Measurements from ENCODE around the gene SH3D19.
"Not testable (repeated sequence)": the region's sequence is repeated elsewhere in the genome, so short reads cannot be mapped to it uniquely, and the experiment has no call there.

Gene SH3D19

GRCh38 chr4:151268905-151269304, 56.5 kb downstream of the SH3D19 start:
- not testable (repeated sequence) for H3K36me3 Mint-ChIP-seq (ENCODE audit: low read depth); H3K4me3 Mint-ChIP-seq; H3K27me3 Mint-ChIP-seq (ENCODE audit: low read depth); H3K27ac Mint-ChIP-seq; DNase-seq (ENCODE audit: low spot score); H3K9me3 Mint-ChIP-seq; H3K4me1 Mint-ChIP-seq (ENCODE audit: low read depth)

- DNase-seq (ENCODE audit: low spot score) = no peak
- no peaks in the 10 kb centered on the region for H3K9me3 Mint-ChIP-seq
- H3K27ac Mint-ChIP-seq = no peak overlapping the region
- no peaks in the 10 kb centered on the region for H3K4me1 Mint-ChIP-seq (ENCODE audit: low read depth)
- no peaks in the 10 kb centered on the region for H3K36me3 Mint-ChIP-seq (ENCODE audit: low read depth)
- H3K4me3 Mint-ChIP-seq = no peak overlapping the region
- no peaks in the 10 kb centered on the region for H3K27me3 Mint-ChIP-seq (ENCODE audit: low read depth)
These were observed 57.4 kb downstream of the SH3D19 start for GRCh38 chr4:151267822-151268535.

GRCh38 chr4:151267104-151267503, 58.3 kb downstream of the SH3D19 start:
- Mint-ChIP-seq H3K4me3 (no peak overlapping the region), H3K36me3 (ENCODE audit: low read depth) (no peaks in the 10 kb centered on the region), H3K9me3 (no peaks in the 10 kb centered on the region), H3K4me1 (ENCODE audit: low read depth) (no peaks in the 10 kb centered on the region), H3K27me3 (ENCODE audit: low read depth) (no peaks in the 10 kb centered on the region), H3K27ac (no peak overlapping the region)
- DNase-seq (ENCODE audit: low spot score) = no peak

DNA sequence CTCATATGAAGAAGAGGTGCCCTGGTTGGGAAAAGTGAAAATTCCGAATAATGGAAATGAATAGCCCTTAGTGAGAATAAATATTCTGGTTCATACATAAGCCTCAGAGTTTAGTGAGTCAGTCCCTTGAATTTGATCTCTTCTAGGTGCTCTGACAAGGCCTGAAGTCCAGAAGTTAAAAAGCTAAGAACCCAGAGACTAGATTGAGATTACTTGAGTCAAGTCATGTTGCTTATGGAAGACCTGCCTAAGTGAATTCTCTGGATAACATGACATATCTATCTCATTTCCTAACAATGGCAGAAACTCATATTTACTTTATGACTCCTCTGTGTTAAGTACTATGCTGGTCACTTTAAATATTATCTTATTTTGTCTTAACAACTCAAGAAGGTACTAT, 58.9 kb downstream of the SH3D19 start:
- Mint-ChIP-seq H3K36me3 (ENCODE audit: low read depth) (no peaks in the 10 kb centered on the region), H3K4me1 (ENCODE audit: low read depth) (no peaks in the 10 kb centered on the region), H3K27me3 (ENCODE audit: low read depth) (no peaks in the 10 kb centered on the region), H3K27ac (no peak overlapping the region), H3K9me3 (no peaks in the 10 kb centered on the region), H3K4me3 (no peak overlapping the region)
- DNase-seq (ENCODE audit: low spot score) = no peak

- H3K4me3 Mint-ChIP-seq = no peak overlapping the region
- H3K4me1 Mint-ChIP-seq (ENCODE audit: low read depth) = no peaks in the 10 kb centered on the region
- H3K36me3 Mint-ChIP-seq (ENCODE audit: low read depth) = no peaks in the 10 kb centered on the region
- no peak for DNase-seq (ENCODE audit: low spot score)
- no peaks in the 10 kb centered on the region for H3K9me3 Mint-ChIP-seq
- H3K27me3 Mint-ChIP-seq (ENCODE audit: low read depth) = no peaks in the 10 kb centered on the region
- no peak overlapping the region for H3K27ac Mint-ChIP-seq
These were observed 62.0 kb downstream of the SH3D19 start for GRCh38 chr4:151263455-151263854.

DNA sequence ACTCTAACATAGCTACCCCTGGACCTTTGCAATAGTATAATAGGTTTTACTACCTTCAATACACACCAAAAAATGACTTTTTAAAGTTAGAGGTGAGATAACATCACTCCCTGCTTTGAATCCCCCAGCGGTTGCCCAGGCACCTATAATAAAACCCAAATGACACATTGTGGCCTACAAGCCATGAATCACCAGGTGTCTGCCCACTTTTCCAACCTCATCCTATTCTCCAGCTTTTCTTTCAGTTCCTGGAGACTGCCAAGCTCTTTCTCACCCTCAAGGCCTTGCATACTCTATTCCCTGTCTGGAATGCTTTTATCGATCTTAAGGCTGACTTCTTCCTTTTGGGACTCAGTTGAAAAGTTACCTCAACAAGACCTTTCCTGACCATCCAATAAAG, 64.9 kb downstream of the SH3D19 start:
- Mint-ChIP-seq H3K36me3 (ENCODE audit: low read depth) (no peaks in the 10 kb centered on the region), H3K9me3 (no peaks in the 10 kb centered on the region), H3K4me1 (ENCODE audit: low read depth) (no peaks in the 10 kb centered on the region), H3K27me3 (ENCODE audit: low read depth) (no peaks in the 10 kb centered on the region), H3K27ac (no peak overlapping the region), H3K4me3 (no peak overlapping the region)
- DNase-seq (ENCODE audit: low spot score) = no peak

DNA sequence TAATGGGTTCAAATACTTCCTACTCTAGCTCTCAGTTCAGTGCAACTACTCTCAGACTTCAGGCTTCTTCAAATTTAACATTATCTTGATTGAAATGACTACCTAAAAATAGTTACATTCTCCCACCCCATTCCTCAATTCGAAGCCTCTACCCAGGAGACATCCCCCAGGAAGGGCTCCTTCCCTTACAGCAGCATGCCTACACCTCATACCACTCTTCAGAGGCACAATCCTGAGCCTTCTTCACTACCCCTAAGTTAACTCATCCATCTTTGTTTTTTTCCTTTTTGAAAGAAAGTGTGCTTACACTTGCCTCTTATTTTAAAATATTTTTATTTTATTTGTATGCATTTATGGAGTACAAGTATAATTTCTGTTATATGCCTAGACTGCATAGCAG, 65.7 kb downstream of the SH3D19 start:
- no peak overlapping the region for H3K4me3 Mint-ChIP-seq
- no peak for DNase-seq (ENCODE audit: low spot score)
- no peak overlapping the region for H3K27ac Mint-ChIP-seq
- no peaks in the 10 kb centered on the region for H3K27me3 Mint-ChIP-seq (ENCODE audit: low read depth)
- no peaks in the 10 kb centered on the region for H3K9me3 Mint-ChIP-seq
- no peaks in the 10 kb centered on the region for H3K36me3 Mint-ChIP-seq (ENCODE audit: low read depth)
- no peaks in the 10 kb centered on the region for H3K4me1 Mint-ChIP-seq (ENCODE audit: low read depth)

DNA sequence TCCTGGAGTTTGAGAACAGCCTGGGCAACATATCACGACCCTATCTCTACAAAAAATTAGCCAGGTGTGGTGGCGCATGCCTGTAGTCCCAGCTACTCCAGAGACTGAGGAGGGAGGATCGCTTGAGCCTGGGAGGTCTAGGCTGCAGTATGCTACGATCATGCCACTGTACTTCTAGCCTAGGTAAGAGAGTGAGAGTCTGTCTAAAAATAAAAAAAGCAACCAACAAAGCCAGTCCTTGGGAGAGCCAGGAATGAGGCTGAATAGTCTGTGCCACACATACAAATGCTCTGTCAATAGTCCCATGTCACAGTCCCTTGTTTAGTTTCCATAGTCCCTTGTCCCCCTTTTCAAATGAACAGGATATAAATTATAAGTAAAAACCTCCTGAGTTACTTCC, 67.7 kb downstream of the SH3D19 start:
- no peaks in the 10 kb centered on the region for H3K9me3 Mint-ChIP-seq
- H3K4me3 Mint-ChIP-seq = no peak overlapping the region
- no peak for DNase-seq (ENCODE audit: low spot score)
- H3K4me1 Mint-ChIP-seq (ENCODE audit: low read depth) = no peaks in the 10 kb centered on the region
- H3K36me3 Mint-ChIP-seq (ENCODE audit: low read depth) = no peaks in the 10 kb centered on the region
- no peaks in the 10 kb centered on the region for H3K27me3 Mint-ChIP-seq (ENCODE audit: low read depth)
- H3K27ac Mint-ChIP-seq = no peak overlapping the region

- H3K27ac Mint-ChIP-seq = no peak overlapping the region
- H3K9me3 Mint-ChIP-seq = no peaks in the 10 kb centered on the region
- H3K4me3 Mint-ChIP-seq = no peak overlapping the region
- no peaks in the 10 kb centered on the region for H3K4me1 Mint-ChIP-seq (ENCODE audit: low read depth)
- no peaks in the 10 kb centered on the region for H3K36me3 Mint-ChIP-seq (ENCODE audit: low read depth)
- no peak for DNase-seq (ENCODE audit: low spot score)
- H3K27me3 Mint-ChIP-seq (ENCODE audit: low read depth) = no peaks in the 10 kb centered on the region
These were observed 69.3 kb downstream of the SH3D19 start for GRCh38 chr4:151256134-151256533.

GRCh38 chr4:151255680-151256079, 69.7 kb downstream of the SH3D19 start:
- H3K27me3 Mint-ChIP-seq (ENCODE audit: low read depth); H3K36me3 Mint-ChIP-seq (ENCODE audit: low read depth); H3K27ac Mint-ChIP-seq; DNase-seq (ENCODE audit: low spot score); H3K4me1 Mint-ChIP-seq (ENCODE audit: low read depth); H3K4me3 Mint-ChIP-seq; H3K9me3 Mint-ChIP-seq: not testable (repeated sequence)

GRCh38 chr4:151255226-151255625, 70.2 kb downstream of the SH3D19 start:
- not testable (repeated sequence) for H3K27me3 Mint-ChIP-seq (ENCODE audit: low read depth); H3K4me3 Mint-ChIP-seq; H3K36me3 Mint-ChIP-seq (ENCODE audit: low read depth); DNase-seq (ENCODE audit: low spot score); H3K27ac Mint-ChIP-seq; H3K9me3 Mint-ChIP-seq; H3K4me1 Mint-ChIP-seq (ENCODE audit: low read depth)

DNA sequence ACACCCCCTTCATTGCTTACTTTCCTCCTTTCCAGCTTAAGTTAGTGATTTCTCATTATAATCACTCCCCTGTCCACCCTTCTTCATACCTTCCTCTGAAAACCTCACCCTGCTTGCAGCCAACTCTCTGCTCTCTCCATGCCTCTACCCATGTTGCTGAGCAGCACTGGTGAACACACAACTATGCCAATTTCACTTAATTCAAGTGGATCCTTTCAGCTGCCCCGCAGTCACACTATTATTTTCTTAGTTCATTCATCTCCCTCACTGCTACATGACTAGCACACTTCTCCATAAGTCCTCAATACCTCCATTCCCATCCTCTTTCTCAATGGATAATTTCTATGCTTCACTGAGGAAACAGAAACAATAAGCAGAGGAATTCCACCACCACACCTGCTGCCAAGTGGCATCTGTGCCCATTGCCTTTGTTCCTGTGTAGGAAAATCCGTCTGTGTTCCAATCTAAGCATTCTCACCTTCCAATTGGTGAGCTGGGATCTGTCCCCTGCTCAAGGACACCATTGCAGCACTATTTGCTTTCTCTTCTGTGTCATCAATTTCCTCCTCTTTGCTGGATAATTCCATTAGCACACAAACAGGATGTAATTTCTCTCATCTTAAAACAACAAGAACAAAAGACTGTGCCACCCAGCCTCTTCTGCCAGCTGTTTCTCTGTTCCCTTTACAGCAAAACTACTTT, 73.7 kb downstream of the SH3D19 start:
- Mint-ChIP-seq H3K27ac (no peak overlapping the region), H3K36me3 (ENCODE audit: low read depth) (no peaks in the 10 kb centered on the region), H3K9me3 (no peaks in the 10 kb centered on the region), H3K4me1 (ENCODE audit: low read depth) (no peaks in the 10 kb centered on the region), H3K4me3 (no peak overlapping the region), H3K27me3 (ENCODE audit: low read depth) (peaks cover 2% of the 10 kb centered on the region)
- DNase-seq (ENCODE audit: low spot score) = no peak

DNA sequence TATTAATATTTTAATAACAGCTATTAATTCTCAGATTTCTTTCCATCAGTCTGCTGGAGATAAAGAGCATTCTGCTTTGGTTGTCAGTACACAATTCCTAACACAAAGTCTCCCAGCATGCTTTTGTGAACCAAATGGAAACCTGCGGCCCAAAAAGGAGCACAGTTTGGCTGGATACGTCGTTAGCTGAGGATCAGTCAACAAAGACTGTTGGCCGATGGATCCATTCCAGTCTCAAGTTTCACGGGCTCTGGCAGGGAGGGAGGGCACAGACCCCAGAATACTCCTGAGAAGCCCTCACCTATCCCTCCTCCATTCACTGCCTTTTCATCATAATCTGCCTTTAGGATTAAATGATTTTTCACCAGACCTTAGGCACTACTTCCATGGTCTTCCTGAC, 74.7 kb downstream of the SH3D19 start:
- Mint-ChIP-seq H3K36me3 (ENCODE audit: low read depth) (no peaks in the 10 kb centered on the region), H3K27ac (no peak overlapping the region), H3K4me3 (no peak overlapping the region), H3K9me3 (no peaks in the 10 kb centered on the region), H3K27me3 (ENCODE audit: low read depth) (peaks cover 2% of the 10 kb centered on the region), H3K4me1 (ENCODE audit: low read depth) (no peaks in the 10 kb centered on the region)
- no peak for DNase-seq (ENCODE audit: low spot score)

DNA sequence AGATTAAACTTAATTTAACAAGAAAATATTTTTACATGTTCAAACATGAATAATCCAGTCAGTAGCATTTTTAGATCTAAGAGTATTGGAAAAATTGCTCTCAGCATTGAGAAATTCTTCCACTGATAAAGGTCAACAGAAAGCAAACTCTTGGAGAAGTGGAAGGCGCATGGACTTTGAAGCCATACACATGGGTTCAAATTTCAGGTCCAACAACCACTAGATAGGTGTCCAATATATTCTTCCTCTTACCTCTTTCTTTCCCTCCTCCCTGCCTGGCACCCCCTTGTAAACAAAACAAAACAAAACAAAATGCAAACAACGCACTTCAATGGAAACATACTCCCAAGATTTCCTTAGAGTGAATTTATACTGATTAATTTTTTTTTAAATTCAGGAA, 76.9 kb downstream of the SH3D19 start:
- Mint-ChIP-seq H3K9me3 (no peaks in the 10 kb centered on the region), H3K27me3 (ENCODE audit: low read depth) (peaks cover 2% of the 10 kb centered on the region), H3K36me3 (ENCODE audit: low read depth) (no peaks in the 10 kb centered on the region), H3K4me3 (no peak overlapping the region), H3K4me1 (ENCODE audit: low read depth) (no peaks in the 10 kb centered on the region), H3K27ac (no peak overlapping the region)
- no peak for DNase-seq (ENCODE audit: low spot score)

DNA sequence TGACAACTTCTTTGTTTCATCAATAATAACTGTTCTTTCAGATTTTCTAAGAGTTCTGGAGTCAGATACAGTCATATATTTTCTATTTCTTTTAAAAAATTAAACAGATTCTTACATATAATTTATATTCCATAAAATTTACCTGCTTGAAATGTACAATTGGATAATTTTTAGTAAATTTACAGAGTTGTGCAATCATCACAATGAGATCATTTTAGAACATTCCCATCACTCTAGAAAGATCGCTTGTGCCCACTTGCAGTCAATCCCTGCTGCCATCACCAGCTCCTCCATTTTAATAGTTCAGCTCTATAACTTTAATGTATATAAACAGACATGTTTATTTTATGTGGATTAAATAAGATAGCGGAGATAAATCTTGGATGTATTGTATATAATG, 78.0 kb downstream of the SH3D19 start:
- H3K27me3 Mint-ChIP-seq (ENCODE audit: low read depth) = peaks cover 2% of the 10 kb centered on the region
- H3K4me3 Mint-ChIP-seq = no peak overlapping the region
- no peak for DNase-seq (ENCODE audit: low spot score)
- no peaks in the 10 kb centered on the region for H3K36me3 Mint-ChIP-seq (ENCODE audit: low read depth)
- no peaks in the 10 kb centered on the region for H3K4me1 Mint-ChIP-seq (ENCODE audit: low read depth)
- H3K9me3 Mint-ChIP-seq = no peaks in the 10 kb centered on the region
- no peak overlapping the region for H3K27ac Mint-ChIP-seq

Measured in T-helper 2 cell treated with Interferon-gamma antibody and Interleukin-4, amounts not matched to agents 5 μg/mL and 100 μg/mL, for 36 hours (primary cell).